Stimulated activated naive CD4-positive, alpha-beta T cell (primary cell): Measurements from ENCODE around the gene EFHC1.

Experiments used
- DNase-seq, 6 experiments: peaks; one replicate each; lab custom pipeline; 2025; lab: John Stamatoyannopoulos, UW

The EFHC1 gene

GRCh38 chr6:52554684-52555280 lies 134.6 kb downstream of the EFHC1 start:
- DNase-seq, result no peak

DNA sequence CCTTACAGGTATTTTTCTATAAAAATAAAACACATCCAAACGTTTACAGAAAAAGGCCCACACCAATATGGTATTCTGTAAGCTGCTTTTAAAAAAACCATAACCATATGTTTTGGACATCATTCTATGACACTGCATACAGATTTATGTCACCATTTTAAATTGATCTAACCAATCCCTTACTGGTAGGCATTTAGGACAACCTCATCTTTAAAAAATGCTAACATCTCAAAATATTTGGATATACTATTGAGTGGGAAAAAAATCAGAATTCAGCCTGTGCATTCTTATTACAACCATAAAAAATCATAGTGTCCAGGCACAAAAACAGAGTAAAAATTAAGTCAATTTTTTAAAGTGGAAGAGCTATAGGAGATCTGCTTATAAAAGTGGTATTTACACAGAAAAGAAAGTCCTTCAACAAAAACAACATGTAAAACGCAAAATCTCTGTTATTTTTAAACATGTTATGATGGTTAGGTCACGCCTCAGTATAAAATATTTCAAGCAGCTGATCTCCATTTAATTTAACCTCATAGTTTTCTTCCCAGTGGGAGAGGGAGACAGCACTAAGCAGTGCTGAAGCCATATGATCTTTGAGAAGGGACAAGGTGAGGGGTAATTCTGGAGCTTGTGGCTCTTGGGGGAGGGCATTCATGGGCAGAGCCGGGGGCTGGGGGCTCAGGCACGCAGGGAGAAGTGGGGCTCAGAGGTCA lies 135.5 kb downstream of the EFHC1 start:
- DNase-seq, result no peak

DNA sequence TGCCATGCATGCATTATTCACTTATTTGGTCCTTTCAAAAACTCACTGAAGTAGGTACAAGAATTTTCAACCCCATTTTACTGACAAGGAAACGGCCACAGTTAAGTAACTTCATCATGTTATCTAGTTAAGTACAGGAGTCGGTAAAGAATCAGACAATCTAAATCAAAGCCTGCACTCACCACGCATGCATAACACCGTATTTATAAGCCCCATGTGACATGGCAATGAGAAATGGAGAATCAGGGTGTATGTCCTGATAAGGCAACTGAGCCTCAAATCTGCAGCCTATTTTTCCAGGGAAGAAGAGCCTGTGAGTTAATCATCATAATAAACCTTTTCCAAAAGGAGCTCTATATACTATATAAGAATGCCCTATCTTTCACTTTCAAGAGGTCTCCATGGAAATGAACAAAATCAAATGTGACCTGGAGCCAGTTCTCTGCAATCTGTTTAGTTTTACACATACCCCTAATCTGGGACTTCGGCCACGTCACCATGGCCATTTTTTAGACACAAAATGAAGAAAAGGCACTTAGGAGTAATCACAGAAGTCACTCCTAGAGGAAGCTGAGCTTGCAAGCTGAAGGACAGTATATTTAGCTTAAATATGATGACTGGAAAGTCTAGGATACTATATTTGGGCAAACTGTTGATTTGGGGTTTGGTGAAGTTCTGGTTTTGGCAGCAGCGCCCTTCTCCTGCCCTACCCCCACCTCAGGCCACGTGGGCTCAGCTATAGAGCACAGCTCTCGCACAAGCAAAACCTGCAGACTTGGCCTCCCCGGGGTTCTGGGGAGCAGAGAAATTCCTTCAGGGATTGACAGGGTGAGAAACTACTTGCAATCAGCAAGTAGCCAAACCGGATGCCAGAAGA lies 137.5 kb downstream of the EFHC1 start:
- no peak for DNase-seq

DNA sequence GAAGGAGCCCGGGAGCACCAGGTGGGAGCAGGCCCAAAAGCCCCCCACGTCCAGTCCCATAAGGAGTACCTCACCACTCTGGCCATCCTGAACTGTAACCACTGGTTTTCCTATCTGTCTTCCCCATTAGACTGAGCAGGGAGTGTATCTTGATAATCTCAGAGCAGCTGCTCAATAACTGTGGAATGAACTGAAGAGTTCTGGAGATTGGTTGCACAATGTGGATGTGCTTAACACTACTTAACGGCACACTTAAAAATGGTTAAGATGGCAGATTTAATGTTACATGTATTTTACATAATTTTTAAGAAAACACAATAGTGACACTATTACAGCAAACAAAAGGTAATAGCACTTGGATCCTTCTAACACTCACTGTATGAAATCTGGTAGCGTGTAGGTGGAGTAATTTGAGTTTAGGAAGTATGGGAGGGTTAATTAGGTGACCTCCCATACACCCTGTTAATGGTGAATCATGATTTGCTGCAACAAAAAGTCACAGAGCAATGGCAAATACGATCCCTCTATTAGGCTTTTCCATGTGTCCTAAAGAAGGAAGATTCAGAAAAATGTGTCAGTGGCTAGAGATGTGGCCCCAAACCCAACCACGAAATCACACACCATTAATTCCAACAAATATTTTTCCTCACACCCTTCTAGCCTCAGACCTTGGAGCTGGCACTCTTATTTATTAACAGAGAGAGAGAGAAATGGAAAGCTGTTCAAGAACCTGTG lies 138.3 kb downstream of the EFHC1 start:
- no peak for DNase-seq

GRCh38 chr6:52560462-52560861 lies 140.3 kb downstream of the EFHC1 start:
- no peak for DNase-seq

DNA sequence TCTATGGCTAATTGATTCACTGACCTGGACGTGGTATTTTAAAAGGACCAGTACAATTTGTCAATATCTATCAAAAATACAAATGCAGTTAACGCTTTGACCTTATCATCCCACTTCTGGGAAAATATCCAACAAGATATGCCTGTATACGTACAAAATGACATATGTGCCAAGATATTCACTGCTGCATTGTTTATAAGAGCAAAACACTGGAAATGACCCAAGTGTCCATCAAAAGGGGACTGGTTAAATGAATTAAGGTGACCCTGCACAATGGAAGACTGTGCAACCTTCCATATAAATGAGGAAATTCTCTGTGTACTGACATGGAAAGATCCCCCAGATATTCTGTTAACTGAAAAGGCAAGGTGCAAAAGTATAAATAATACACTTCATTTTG lies 142.8 kb downstream of the EFHC1 start:
- DNase-seq, result no peak

- no peak for DNase-seq
These were observed 144.7 kb downstream of the EFHC1 start for GRCh38 chr6:52564856-52565255.

DNA sequence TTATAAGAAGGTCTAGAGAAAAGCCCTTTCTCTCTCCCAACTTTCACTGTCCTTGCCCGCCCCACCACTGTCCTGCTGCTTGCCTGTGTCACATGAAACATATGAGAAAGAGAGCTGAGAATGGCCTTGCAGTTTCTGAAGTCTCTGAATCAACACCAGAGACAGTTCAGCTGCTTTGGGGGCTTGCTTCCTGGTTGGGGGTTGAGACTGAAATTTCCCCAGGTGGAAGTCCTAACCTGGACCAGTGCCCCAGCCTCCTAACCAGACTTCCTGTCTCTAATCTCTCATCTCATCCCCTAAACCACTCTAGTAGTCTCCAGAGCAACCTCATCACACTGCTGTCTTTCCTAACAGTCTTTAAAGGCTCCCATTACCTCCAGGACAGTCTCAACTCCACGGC lies 146.1 kb downstream of the EFHC1 start:
- no peak for DNase-seq

GRCh38 chr6:52566853-52567279 lies 146.7 kb downstream of the EFHC1 start:
- DNase-seq, result no peak

- DNase-seq, result no peak
These were observed 148.2 kb downstream of the EFHC1 start for GRCh38 chr6:52568320-52568719.

GRCh38 chr6:52570291-52570700 lies 150.2 kb downstream of the EFHC1 start:
- no peak for DNase-seq

DNA sequence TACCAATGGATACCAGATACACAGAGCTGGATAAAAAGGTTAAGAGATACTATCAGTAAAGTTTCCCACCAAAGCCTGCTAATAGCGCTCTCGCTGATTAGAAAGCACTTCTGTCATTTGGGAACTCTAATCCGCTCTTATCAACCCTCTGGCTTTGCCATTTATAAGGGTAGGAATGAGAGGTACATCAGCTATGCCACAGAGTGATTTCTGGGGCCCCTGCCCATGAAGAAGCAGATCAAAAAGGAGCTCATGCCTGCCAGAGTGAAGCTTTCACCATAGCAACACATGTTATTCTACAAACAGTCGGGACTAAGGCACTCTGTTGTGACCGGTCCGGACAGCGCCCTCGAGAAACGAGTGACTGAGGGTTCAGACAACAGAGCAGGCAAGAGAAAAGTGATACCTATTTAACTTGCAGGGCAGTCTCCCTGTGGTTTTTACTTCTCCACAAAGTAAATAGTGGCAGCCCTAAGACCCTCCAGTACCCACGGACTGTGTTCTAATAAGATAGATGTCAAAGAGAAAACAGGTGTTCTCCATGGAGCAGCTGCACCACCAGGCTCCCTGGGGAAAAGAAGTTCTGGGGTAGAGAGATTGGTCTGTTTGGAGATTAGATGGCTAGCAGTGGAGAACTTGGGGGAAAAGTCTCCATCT lies 151.1 kb downstream of the EFHC1 start:
- no peak for DNase-seq

- no peak for DNase-seq
These were observed 152.4 kb downstream of the EFHC1 start for GRCh38 chr6:52572536-52572935.

DNA sequence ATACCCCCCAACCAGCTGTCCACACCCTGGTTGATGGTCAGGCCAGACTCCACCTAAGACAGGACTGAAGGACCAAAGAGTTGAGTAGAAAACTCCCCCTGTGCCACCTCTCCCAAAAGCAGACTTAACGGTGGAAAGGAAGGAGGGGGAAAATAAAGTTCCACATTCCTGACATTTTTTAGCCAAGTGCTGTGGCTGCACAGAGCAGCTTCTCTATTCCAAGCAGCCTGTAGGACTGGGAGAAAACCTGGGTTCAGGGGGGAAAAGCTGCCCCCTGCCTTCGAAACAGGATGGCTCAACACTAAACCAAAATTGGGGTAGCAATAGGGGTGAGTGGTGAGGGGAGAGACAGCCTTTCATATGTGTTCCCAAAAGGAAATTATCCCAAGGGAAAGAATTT lies 153.2 kb downstream of the EFHC1 start:
- no peak for DNase-seq
